ENCODE data around the gene F12.
"Not testable (repeated sequence)": the region's sequence is repeated elsewhere in the genome, so short reads cannot be mapped to it uniquely, and the experiment has no call there.

F12 gene

GRCh38 chr5:177367323-177367848 is 42.0 kb downstream of the F12 start:
- no peak for DNase-seq

- no peak for DNase-seq
Observed at GRCh38 chr5:177366528-177367322, 42.6 kb downstream of the F12 start.

- DNase-seq, result no peak
Observed at GRCh38 chr5:177365845-177366527, 43.4 kb downstream of the F12 start.

GRCh38 chr5:177364159-177364962 is 45.0 kb downstream of the F12 start:
- peak; percentile 86 for DNase-seq

- DNase-seq, result no peak
Observed at GRCh38 chr5:177363565-177363964, 45.8 kb downstream of the F12 start.

GRCh38 chr5:177362610-177363507 is 46.5 kb downstream of the F12 start:
- DNase-seq, result peak; percentile 71

GRCh38 chr5:177362292-177362609 is 47.1 kb downstream of the F12 start:
- no peak for DNase-seq

- no peak for DNase-seq
Observed at GRCh38 chr5:177361418-177362291, 47.7 kb downstream of the F12 start.

- not testable (repeated sequence) for DNase-seq
Observed at GRCh38 chr5:177360740-177361139, 48.6 kb downstream of the F12 start.

- DNase-seq, result no peak
Observed at GRCh38 chr5:177359860-177360259, 49.5 kb downstream of the F12 start.

GRCh38 chr5:177359451-177359851 is 49.9 kb downstream of the F12 start:
- DNase-seq, result no peak

GRCh38 chr5:177358370-177358819 is 51.0 kb downstream of the F12 start:
- no peak for DNase-seq

- DNase-seq, result peak; percentile 92
Observed at GRCh38 chr5:177357459-177358351, 51.7 kb downstream of the F12 start, which contains the start of gene RGS14. Gene RGS14, plus strand, starts transcription at chr5:177357924. Its CDS starts 101 bp downstream, at chr5:177358025.

- no peak for DNase-seq
Observed at GRCh38 chr5:177357146-177357458, 52.3 kb downstream of the F12 start.

- no peak for DNase-seq
Observed at GRCh38 chr5:177356746-177357145, 52.6 kb downstream of the F12 start.

GRCh38 chr5:177355868-177356168 is 53.5 kb downstream of the F12 start:
- no peak for DNase-seq

GRCh38 chr5:177355162-177355867 is 54.0 kb downstream of the F12 start:
- DNase-seq, result no peak

GRCh38 chr5:177354711-177355110 is 54.7 kb downstream of the F12 start:
- no peak for DNase-seq

- DNase-seq, result no peak
Observed at GRCh38 chr5:177354256-177354655, 55.1 kb downstream of the F12 start.

- DNase-seq, result no peak
Observed at GRCh38 chr5:177353093-177353492, 56.3 kb downstream of the F12 start.
